GM12878 (cell line): Measurements from ENCODE around the gene TMC8. TPM values are rescaled to one million over a fixed set of nuclear protein-coding genes. Genes with fewer than 3 reads are reported as not detected.
A peak's percentile ranks its signal among the peaks of the same experiment; 100 is the strongest.

Experiments
- ATF2 ChIP-seq: IDR thresholded peaks from 2 replicates; pipeline ENCODE4 v1.6.1; 2012; ENCODE audit warnings: low read length, inconsistent platforms
- BACH1 ChIP-seq: fragments of 450-650 bp; IDR thresholded peaks from 2 replicates; pipeline ENCODE4 v1.6.1; 2017; ENCODE audit warnings: mild to moderate bottlenecking, borderline replicate concordance
- BCL3 ChIP-seq: IDR thresholded peaks from 2 replicates; pipeline ENCODE4 v1.6.1; 2011; ENCODE audit warnings: borderline replicate concordance, low read depth, mild to moderate bottlenecking, moderate library complexity, low read length; ENCODE audit not compliant: insufficient read depth, poor library complexity, severe bottlenecking
- BHLHE40 ChIP-seq, 2 experiments: fragments of 450-650 bp in 1 of 2; IDR thresholded peaks; 2 replicates each; pipeline ENCODE4 v1.6.1; 2011 to 2017; ENCODE audit warnings: low read depth in 2 of 2, borderline replicate concordance in 1 of 2, improper control_type of control experiment in 1 of 2, low read length in 1 of 2, mild to moderate bottlenecking in 1 of 2
- CHD2 ChIP-seq: IDR thresholded peaks from 2 replicates; pipeline ENCODE4 v1.6.1; 2011; ENCODE audit warnings: low read depth, low read length, improper control_type of control experiment, borderline replicate concordance
- CTCF ChIP-seq, 3 experiments: IDR thresholded peaks in 2 of 3; conservative IDR thresholded peaks in 1 of 3; 2 replicates each; pipeline ENCODE4 v1.5.1; 2011; ENCODE audit warnings: low read depth in 3 of 3, low read length in 3 of 3, mild to moderate bottlenecking in 3 of 3, control low read depth in 2 of 3, moderate library complexity in 2 of 3, inconsistent platforms in 1 of 3, mixed read lengths in 1 of 3; ENCODE audit not compliant: control insufficient read depth in 2 of 3, insufficient read depth in 1 of 3; ENCODE audit errors: extremely low read depth in 1 of 3
- FOS ChIP-seq: IDR thresholded peaks from 3 replicates; pipeline ENCODE4 v1.6.1; 2011; ENCODE audit warnings: borderline replicate concordance; ENCODE audit not compliant: insufficient read length; ENCODE audit errors: extremely low read depth
- HCFC1 ChIP-seq: fragments of 150-350 bp; IDR thresholded peaks from 2 replicates; pipeline ENCODE4 v1.6.1; 2014; ENCODE audit warnings: low read length
- IKZF1 ChIP-seq: fragments of 450-650 bp; conservative IDR thresholded peaks from 2 replicates; pipeline ENCODE4 v1.6.1; 2017; ENCODE audit warnings: antibody characterized with exemption, mild to moderate bottlenecking
- POLR2A ChIP-seq: IDR thresholded peaks from 2 replicates; pipeline ENCODE4 v1.6.1; 2011; ENCODE audit warnings: low read depth, mild to moderate bottlenecking, low read length
- SKIL ChIP-seq: fragments of 450-650 bp; IDR thresholded peaks from 2 replicates; pipeline ENCODE4 v1.6.1; 2017; ENCODE audit warnings: mild to moderate bottlenecking, low read depth, inconsistent platforms; ENCODE audit not compliant: poor library complexity, severe bottlenecking
- SMC3 ChIP-seq: IDR thresholded peaks from 2 replicates; pipeline ENCODE4 v1.6.1; 2011; ENCODE audit warnings: low read length, improper control_type of control experiment, borderline replicate concordance
- SPI1 ChIP-seq: IDR thresholded peaks from 2 replicates; pipeline ENCODE4 v1.6.1; 2011; ENCODE audit warnings: low read depth, mild to moderate bottlenecking, low read length, moderate library complexity, borderline replicate concordance; ENCODE audit not compliant: insufficient read depth
- TAF1 ChIP-seq: IDR thresholded peaks from 2 replicates; pipeline ENCODE4 v1.6.1; 2011; ENCODE audit warnings: mild to moderate bottlenecking, low read depth, low read length, borderline replicate concordance
- TBL1XR1 ChIP-seq: IDR thresholded peaks from 2 replicates; pipeline ENCODE4 v1.6.1; 2012; ENCODE audit warnings: low read depth, low read length, improper control_type of control experiment
- WRNIP1 ChIP-seq: IDR thresholded peaks from 2 replicates; pipeline ENCODE4 v1.6.1; 2011; ENCODE audit warnings: low read depth, low read length, improper control_type of control experiment, borderline replicate concordance
- ZNF622 ChIP-seq: fragments of 450-650 bp; IDR thresholded peaks from 2 replicates; pipeline ENCODE4 v1.6.1; 2017; ENCODE audit warnings: mild to moderate bottlenecking, inconsistent platforms
- ZNF687 ChIP-seq: fragments of 450-650 bp; IDR thresholded peaks from 2 replicates; pipeline ENCODE4 v1.6.1; 2017; ENCODE audit warnings: mild to moderate bottlenecking, moderate library complexity
- polyA plus RNA-seq, 11 experiments: library from polyadenylated mRNA; depleted of rRNA in 4 of 11; unstranded in 6 of 11; stranded (reverse) in 5 of 11; fragments of >200 nt; fragmentation: Nextera tagmentation in 4 of 11; fragmentation: Illumina TruSeq in 1 of 11; extraction: Ambion mirVana in 4 of 11; extraction: Trizol in 1 of 11; gene quantifications; 1 replicate in 1 of 11; 2 replicates in 10 of 11; pipeline versions ENCODE4 v1.2.1 to v1.2.3, GENCODE V29; 2011 to 2016; ENCODE audit warnings: inconsistent platforms in 2 of 11, missing spikeins in 2 of 11, low read depth in 1 of 11
- total RNA-seq, 4 experiments: library from RNA; depleted of rRNA in 3 of 4; stranded (reverse); fragments of >200 nt in 3 of 4; fragmentation: Illumina TruSeq in 1 of 4; extraction: Trizol in 1 of 4; gene quantifications; 2 replicates each; pipeline versions ENCODE4 v1.2.1 to v1.2.3, GENCODE V29; 2013 to 2021

TMC8 gene
- total and polyA plus RNA-seq, 10 of the 15 experiments (the other 5 are each of a cell fraction or from before 2014, with no cell fraction given): 2.7 to 128 (median 40.0) TPM

- TF ChIP-seq ATF2: peak; percentile 36; the same call in 1 of the 2 replicates
- 0 out of 2 replicates have a peak, but pooled peaks have one; percentile 40 for TF ChIP-seq WRNIP1
- TF ChIP-seq CHD2: peak; percentile 11; the same call in 1 of the 2 replicates
- 0 out of 2 replicates have a peak, but pooled peaks have one; percentile 0 for TF ChIP-seq TBL1XR1
- peak; percentile 95 for TF ChIP-seq SMC3
- 0 out of 2 replicates have a peak, but pooled peaks have one; percentile 39 for TF ChIP-seq IKZF1
- TF ChIP-seq ZNF622: no peak
- no peak for TF ChIP-seq FOS
- no peak for TF ChIP-seq TAF1
- TF ChIP-seq CTCF (IDR thresholded peaks at IDR 0.05 in 2 of 3, conservative IDR thresholded peaks at IDR 0.05 in 1 of 3; ENCODE audit: control insufficient read depth in 2 of 3, extremely low read depth in 1 of 3, insufficient read depth in 1 of 3, low read depth in 3 of 3, low read length in 3 of 3): peak; percentile 94 to 99 (median 99); a peak in 5 of 6 replicates
- TF ChIP-seq POLR2A: peak; percentile 75
- no peak for TF ChIP-seq SKIL
- TF ChIP-seq SPI1: 0 out of 2 replicates have a peak, but pooled peaks have one; percentile 2
- peak; percentile 62 for TF ChIP-seq BCL3
- TF ChIP-seq BHLHE40 (IDR thresholded peaks at IDR 0.05; ENCODE audit: borderline replicate concordance in 1 of 2, low read depth in 2 of 2, low read length in 1 of 2): peak; percentile 76 to 78
- TF ChIP-seq BACH1: peak; percentile 25; the same call in 1 of the 2 replicates
- TF ChIP-seq HCFC1: 0 out of 2 replicates have a peak, but pooled peaks have one; percentile 15
- peak; percentile 24; the same call in 1 of the 2 replicates for TF ChIP-seq ZNF687
These were observed 46.0 kb downstream of the TMC8 start (continued) for GRCh38 chr17:78176548-78177025.
